Activated naive CD8-positive, alpha-beta T cell (primary cell): Measurements from ENCODE around the gene ADAD2.

ENCODE experiments used
- H3K27ac Mint-ChIP-seq: one replicate; pipeline ENCODE4 v1.8.0; 2021; ENCODE audit warnings: mixed read lengths
- H3K27me3 Mint-ChIP-seq: one replicate; pipeline ENCODE4 v1.8.0; 2021; ENCODE audit warnings: mixed read lengths
- H3K36me3 Mint-ChIP-seq: one replicate; pipeline ENCODE4 v1.8.0; 2021; ENCODE audit warnings: mixed read lengths
- H3K4me1 Mint-ChIP-seq: one replicate; pipeline ENCODE4 v1.8.0; 2021; ENCODE audit warnings: low read depth, mixed read lengths
- H3K4me3 Mint-ChIP-seq: one replicate; pipeline ENCODE4 v1.8.0; 2021; ENCODE audit warnings: mild to moderate bottlenecking, mixed read lengths
- H3K9me3 Mint-ChIP-seq: one replicate; pipeline ENCODE4 v1.8.0; 2021; ENCODE audit warnings: low read depth, mixed read lengths

The ADAD2 gene

GRCh38 chr16:84239141-84239769 lies 48.3 kb downstream of the ADAD2 start:
- Mint-ChIP-seq H3K9me3 (no peaks in the 10 kb centered on the region), H3K27me3 (peaks cover 9% of the 10 kb centered on the region), H3K4me3 (no peak overlapping the region), H3K36me3 (no peaks in the 10 kb centered on the region), H3K27ac (no peak overlapping the region), H3K4me1 (no peaks in the 10 kb centered on the region)

- no peaks in the 10 kb centered on the region for H3K36me3 Mint-ChIP-seq
- no peak within 1 kb of the TSS for H3K27ac Mint-ChIP-seq
- H3K4me3 Mint-ChIP-seq, result no peak within 1 kb of the TSS
- H3K27me3 Mint-ChIP-seq, result peaks cover 11% of the 10 kb centered on the region
- H3K9me3 Mint-ChIP-seq, result no peaks in the 10 kb centered on the region
- H3K4me1 Mint-ChIP-seq, result no peaks in the 10 kb centered on the region
These were observed 49.0 kb downstream of the ADAD2 start, which contains the start of gene KCNG4 for GRCh38 chr16:84239909-84240308. Gene KCNG4 (minus strand): TSS chr16:84240012. CDS start chr16:84237485, 2,527 bp downstream.

- H3K4me1 Mint-ChIP-seq, result no peaks in the 10 kb centered on the region
- H3K4me3 Mint-ChIP-seq, result no peak overlapping the region
- H3K9me3 Mint-ChIP-seq, result no peaks in the 10 kb centered on the region
- no peak overlapping the region for H3K27ac Mint-ChIP-seq
- H3K27me3 Mint-ChIP-seq, result peaks cover 13% of the 10 kb centered on the region
- no peaks in the 10 kb centered on the region for H3K36me3 Mint-ChIP-seq
These were observed 49.5 kb downstream of the ADAD2 start for GRCh38 chr16:84240455-84240854.

- Mint-ChIP-seq H3K27ac (no peak overlapping the region), H3K36me3 (no peaks in the 10 kb centered on the region), H3K4me1 (no peaks in the 10 kb centered on the region), H3K9me3 (no peaks in the 10 kb centered on the region), H3K27me3 (peaks cover 13% of the 10 kb centered on the region), H3K4me3 (no peak overlapping the region)
These were observed 50.8 kb downstream of the ADAD2 start for GRCh38 chr16:84241778-84242177.

- no peaks in the 10 kb centered on the region for H3K9me3 Mint-ChIP-seq
- H3K27ac Mint-ChIP-seq, result no peak overlapping the region
- H3K36me3 Mint-ChIP-seq, result no peaks in the 10 kb centered on the region
- no peak overlapping the region for H3K4me3 Mint-ChIP-seq
- peaks cover 13% of the 10 kb centered on the region for H3K27me3 Mint-ChIP-seq
- no peaks in the 10 kb centered on the region for H3K4me1 Mint-ChIP-seq
These were observed 51.9 kb downstream of the ADAD2 start for GRCh38 chr16:84242839-84243238.

GRCh38 chr16:84243732-84244131 lies 52.8 kb downstream of the ADAD2 start:
- no peaks in the 10 kb centered on the region for H3K36me3 Mint-ChIP-seq
- H3K4me1 Mint-ChIP-seq, result no peaks in the 10 kb centered on the region
- H3K27me3 Mint-ChIP-seq, result peaks cover 13% of the 10 kb centered on the region
- no peak overlapping the region for H3K27ac Mint-ChIP-seq
- H3K4me3 Mint-ChIP-seq, result no peak overlapping the region
- no peaks in the 10 kb centered on the region for H3K9me3 Mint-ChIP-seq

GRCh38 chr16:84244728-84245127 lies 53.8 kb downstream of the ADAD2 start:
- H3K4me3 Mint-ChIP-seq, result no peak overlapping the region
- H3K27me3 Mint-ChIP-seq, result peaks cover 13% of the 10 kb centered on the region
- H3K9me3 Mint-ChIP-seq, result no peaks in the 10 kb centered on the region
- no peaks in the 10 kb centered on the region for H3K36me3 Mint-ChIP-seq
- no peak overlapping the region for H3K27ac Mint-ChIP-seq
- H3K4me1 Mint-ChIP-seq, result no peaks in the 10 kb centered on the region

- Mint-ChIP-seq H3K4me3 (no peak overlapping the region), H3K9me3 (no peaks in the 10 kb centered on the region), H3K27ac (no peak overlapping the region), H3K4me1 (no peaks in the 10 kb centered on the region), H3K27me3 (peaks cover 9% of the 10 kb centered on the region), H3K36me3 (no peaks in the 10 kb centered on the region)
These were observed 55.2 kb downstream of the ADAD2 start for GRCh38 chr16:84245956-84246678.

GRCh38 chr16:84246679-84247077 lies 55.7 kb downstream of the ADAD2 start:
- Mint-ChIP-seq H3K36me3 (no peaks in the 10 kb centered on the region), H3K4me1 (no peaks in the 10 kb centered on the region), H3K27ac (no peak overlapping the region), H3K27me3 (peaks cover 11% of the 10 kb centered on the region), H3K9me3 (no peaks in the 10 kb centered on the region), H3K4me3 (no peak overlapping the region)
